HCEC 1CT (cell line): ENCODE measurements around the gene SEC14L3.
"Not testable (repeated sequence)": the region's sequence is repeated elsewhere in the genome, so short reads cannot be mapped to it uniquely, and the experiment has no call there.

Experiments used
- DNase-seq: peaks from one replicate; pipeline ENCODE4 v3.0.0-alpha.2; 2017

The SEC14L3 gene

GRCh38 chr22:30485362-30485988 lies 13.7 kb upstream of the SEC14L3 start:
- peak; percentile 31 for DNase-seq

- DNase-seq, result peak; percentile 2
Measured at GRCh38 chr22:30483169-30483568, 11.4 kb upstream of the SEC14L3 start.

GRCh38 chr22:30481711-30482110 lies 9.9 kb upstream of the SEC14L3 start:
- DNase-seq, result peak; percentile 63

- DNase-seq, result no peak
Measured at GRCh38 chr22:30479981-30480380, 8.2 kb upstream of the SEC14L3 start.

GRCh38 chr22:30474683-30475424 lies 3.0 kb upstream of the SEC14L3 start:
- no peak for DNase-seq

- DNase-seq, result no peak
Measured at GRCh38 chr22:30474121-30474520, 2.3 kb upstream of the SEC14L3 start.

- DNase-seq, result no peak
Measured at GRCh38 chr22:30472994-30473720, 1.3 kb upstream of the SEC14L3 start.

- no peak for DNase-seq
Measured at GRCh38 chr22:30470655-30471054, 1.2 kb downstream of the SEC14L3 start.

GRCh38 chr22:30469165-30469564 lies 2.7 kb downstream of the SEC14L3 start:
- no peak for DNase-seq

- not testable (repeated sequence) for DNase-seq
Measured at GRCh38 chr22:30460555-30460954, 11.3 kb downstream of the SEC14L3 start.

GRCh38 chr22:30460147-30460546 lies 11.7 kb downstream of the SEC14L3 start:
- no peak for DNase-seq

GRCh38 chr22:30459181-30460052 lies 12.4 kb downstream of the SEC14L3 start:
- no peak for DNase-seq

- no peak for DNase-seq
Measured at GRCh38 chr22:30457981-30458380, 13.8 kb downstream of the SEC14L3 start.

- DNase-seq, result no peak
Measured at GRCh38 chr22:30455075-30455840, 16.6 kb downstream of the SEC14L3 start.

GRCh38 chr22:30453731-30454510 lies 17.9 kb downstream of the SEC14L3 start:
- no peak for DNase-seq

- no peak for DNase-seq
Measured at GRCh38 chr22:30452861-30453260, 19.0 kb downstream of the SEC14L3 start.

- DNase-seq, result not testable (repeated sequence)
Measured at GRCh38 chr22:30451488-30451887, 20.3 kb downstream of the SEC14L3 start.

GRCh38 chr22:30447656-30448055 lies 24.2 kb downstream of the SEC14L3 start:
- DNase-seq, result no peak

- peak; percentile 60 for DNase-seq
Measured at GRCh38 chr22:30445438-30446145, 26.2 kb downstream of the SEC14L3 start.

GRCh38 chr22:30444632-30445437 lies 27.0 kb downstream of the SEC14L3 start:
- peak; percentile 49 for DNase-seq
